Measurements from ENCODE around the gene TAAR8. TPM values are rescaled to one million over a fixed set of nuclear protein-coding genes. Genes with fewer than 3 reads are reported as not detected.
"Not testable (repeated sequence)": the region's sequence is repeated elsewhere in the genome, so short reads cannot be mapped to it uniquely, and the experiment has no call there.

The TAAR8 gene
- not detected for total RNA-seq
- long read RNA-seq: 0 reads

GRCh38 chr6:132552372-132552771 lies at the start of gene TAAR8:
Gene TAAR8 (plus strand): TSS chr6:132552672. CDS start chr6:132552693, 21 bp downstream.
- no peak for DNase-seq
- intact Hi-C loops (cut with micrococcal nuclease): no loop called here
- no peak for ATAC-seq

GRCh38 chr6:132504757-132505156 lies 47.7 kb upstream of the TAAR8 start:
- intact Hi-C loops (cut with micrococcal nuclease): no loop called here
- ATAC-seq (peak; percentile 43), DNase-seq (no peak)

GRCh38 chr6:132505158-132505557 lies 47.3 kb upstream of the TAAR8 start:
- intact Hi-C loops (cut with micrococcal nuclease): no loop called here
- ATAC-seq: no peak
- DNase-seq: no peak

- intact Hi-C loops (cut with micrococcal nuclease): no loop called here
- DNase-seq (no peak), ATAC-seq (no peak)
Observed at GRCh38 chr6:132506461-132506860, 46.0 kb upstream of the TAAR8 start.

- no peak for DNase-seq
- intact Hi-C loops (cut with micrococcal nuclease): no loop called here
- no peak for ATAC-seq
Observed at GRCh38 chr6:132506869-132507808, 45.3 kb upstream of the TAAR8 start.

- DNase-seq (no peak), ATAC-seq (no peak)
- intact Hi-C loops (cut with micrococcal nuclease): no loop called here
Observed at GRCh38 chr6:132511210-132511830, 41.2 kb upstream of the TAAR8 start.

GRCh38 chr6:132511831-132512220 lies 40.6 kb upstream of the TAAR8 start:
- no peak for ATAC-seq
- DNase-seq: no peak
- intact Hi-C loops (cut with micrococcal nuclease): no loop called here

- intact Hi-C loops (cut with micrococcal nuclease): no loop called here
- DNase-seq (no peak), ATAC-seq (no peak)
Observed at GRCh38 chr6:132512342-132512637, 40.2 kb upstream of the TAAR8 start.

- intact Hi-C loops (cut with micrococcal nuclease): no loop called here
- ATAC-seq: peak; percentile 99
- DNase-seq: peak; percentile 93
Observed at GRCh38 chr6:132512638-132513632, 39.5 kb upstream of the TAAR8 start, which contains the start of gene STX7. Gene STX7 (minus strand): TSS chr6:132513116. CDS start chr6:132503530, 9,586 bp downstream.

GRCh38 chr6:132513831-132514545 lies 38.5 kb upstream of the TAAR8 start:
- intact Hi-C loops (cut with micrococcal nuclease): no loop called here
- no peak for DNase-seq
- ATAC-seq: no peak

GRCh38 chr6:132515386-132515785 lies 37.1 kb upstream of the TAAR8 start:
- intact Hi-C loops (cut with micrococcal nuclease): no loop called here
- ATAC-seq: no peak
- DNase-seq: no peak

GRCh38 chr6:132520953-132521352 lies 31.5 kb upstream of the TAAR8 start:
- DNase-seq (no peak), ATAC-seq (no peak)
- intact Hi-C loops (cut with micrococcal nuclease): no loop called here

GRCh38 chr6:132524646-132525045 lies 27.8 kb upstream of the TAAR8 start:
- intact Hi-C loops (cut with micrococcal nuclease): no loop called here
- no peak for DNase-seq

GRCh38 chr6:132525866-132526265 lies 26.6 kb upstream of the TAAR8 start:
- no peak for DNase-seq
- ATAC-seq: no peak
- intact Hi-C loops (cut with micrococcal nuclease): no loop called here

More at GRCh38 chr6:132524646-132525045, 27.8 kb upstream of the TAAR8 start:
- ATAC-seq: no peak

GRCh38 chr6:132526461-132526860 lies 26.0 kb upstream of the TAAR8 start:
- no peak for ATAC-seq
- no peak for DNase-seq
- intact Hi-C loops (cut with micrococcal nuclease): no loop called here

GRCh38 chr6:132527791-132528190 lies 24.7 kb upstream of the TAAR8 start:
- intact Hi-C loops (cut with micrococcal nuclease): no loop called here
- ATAC-seq (no peak), DNase-seq (no peak)

- intact Hi-C loops (cut with micrococcal nuclease): no loop called here
- no peak for DNase-seq
- ATAC-seq: peak; percentile 65
Observed at GRCh38 chr6:132530293-132530974, 22.0 kb upstream of the TAAR8 start.

GRCh38 chr6:132534546-132534945 lies 17.9 kb upstream of the TAAR8 start:
- ATAC-seq; intact Hi-C loops (cut with micrococcal nuclease); DNase-seq: not testable (repeated sequence)
